Cerebellar nuclear complex (tissue), 1 donor: ENCODE data around the gene RGS9.
"Not testable (repeated sequence)": the region's sequence is repeated elsewhere in the genome, so short reads cannot be mapped to it uniquely, and the experiment has no call there.

Source experiments
- DNase-seq, 2 experiments: peaks; one replicate each; lab custom pipeline; 2025; lab: John Stamatoyannopoulos, UW

Gene RGS9

GRCh38 chr17:65137021-65137939 lies at the start of gene RGS9:
TSS of gene RGS9 (plus strand) at chr17:65137370. CDS start at chr17:65137541, 171 bp downstream.
- peak in 1 of 2 experiments; percentile 24 for DNase-seq

- no peak for DNase-seq
Observed at GRCh38 chr17:65088621-65089360, 48.4 kb upstream of the RGS9 start.

DNA sequence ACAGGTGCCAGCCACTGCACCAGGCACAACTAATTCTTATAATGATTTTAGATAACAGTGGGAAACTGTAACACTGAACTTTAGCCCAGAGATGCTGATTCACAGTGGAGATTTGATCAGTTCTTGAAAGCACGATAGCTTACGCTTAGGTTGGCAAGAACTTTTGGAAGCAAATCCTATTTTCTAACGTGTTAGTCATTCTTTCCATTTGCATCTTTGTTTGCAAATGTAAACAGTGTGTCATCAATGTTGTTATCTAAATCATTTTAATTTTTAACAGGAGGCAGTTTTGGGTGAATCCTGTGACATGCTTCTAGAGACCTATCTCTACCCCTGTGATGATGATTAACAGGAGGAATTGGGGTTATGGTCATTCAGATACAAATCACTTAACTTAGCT lies 44.9 kb upstream of the RGS9 start:
- no peak for DNase-seq

DNA sequence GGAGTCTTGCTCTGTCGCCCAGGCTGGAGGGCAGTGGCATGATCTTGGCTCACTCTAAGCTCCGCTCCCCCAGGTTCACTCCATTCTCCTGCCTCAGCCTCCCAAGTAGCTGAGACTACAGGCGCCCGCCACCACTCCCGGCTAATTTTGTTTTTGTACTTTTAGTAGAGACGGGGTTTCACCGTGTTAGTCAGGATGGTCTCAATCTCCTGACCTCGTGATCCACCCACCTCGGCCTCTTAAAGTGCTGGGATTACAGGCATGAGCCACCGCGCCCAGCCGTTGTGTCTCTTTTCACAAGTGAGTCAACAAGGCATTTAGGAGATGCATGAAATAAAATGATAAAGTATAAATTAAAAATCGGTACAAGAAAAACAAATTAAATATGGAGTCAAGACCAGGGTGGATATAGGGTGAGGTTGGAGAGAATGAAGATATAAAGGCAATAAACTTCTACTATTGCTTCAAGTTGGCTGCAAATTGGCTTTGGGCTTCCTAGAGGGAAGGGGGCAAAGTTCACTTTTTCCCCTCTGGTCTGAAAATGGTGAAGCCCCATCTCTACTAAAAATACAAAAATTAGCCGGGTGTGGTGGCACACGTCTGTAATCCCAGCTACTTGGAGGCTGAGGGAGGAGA lies 44.3 kb upstream of the RGS9 start:
- DNase-seq: not testable (repeated sequence)

DNA sequence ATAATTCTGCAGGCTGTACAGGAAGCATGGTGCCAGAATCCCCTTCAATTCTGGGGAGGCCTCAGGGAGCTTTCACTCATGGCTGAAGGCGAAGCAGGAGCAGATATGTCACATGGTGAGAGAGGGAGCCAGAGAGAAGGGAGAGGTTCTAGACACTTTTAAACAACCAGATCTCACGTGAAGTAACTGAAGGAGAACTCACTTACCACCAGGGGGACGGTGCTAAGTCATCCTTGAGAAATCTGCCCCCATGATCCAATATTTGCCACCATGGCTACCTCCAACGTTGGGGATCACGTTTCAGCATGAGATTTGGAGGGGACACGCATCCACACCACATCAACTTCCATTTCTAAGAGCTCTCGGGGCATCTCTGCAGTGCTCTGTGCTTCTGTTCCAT lies 43.2 kb upstream of the RGS9 start:
- DNase-seq: no peak

- DNase-seq: no peak
Observed at GRCh38 chr17:65095465-65095864, 41.7 kb upstream of the RGS9 start.

DNA sequence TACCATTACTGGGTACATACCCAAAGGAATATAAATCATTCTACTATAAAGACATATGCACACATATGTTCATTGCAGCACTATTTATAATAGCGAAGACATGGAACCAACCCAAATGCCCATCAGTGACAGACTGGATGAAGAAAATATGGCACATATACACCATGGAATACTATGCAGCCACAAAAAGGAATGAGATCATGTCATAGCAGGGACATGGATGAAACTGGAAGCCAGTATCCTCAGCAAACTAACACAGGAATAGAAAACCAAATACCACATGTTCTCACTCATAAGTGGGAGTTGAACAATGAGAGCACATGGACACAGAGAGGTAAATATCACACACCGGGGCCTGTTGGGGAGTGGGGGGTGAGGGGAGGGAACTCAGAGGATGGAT lies 40.8 kb upstream of the RGS9 start:
- DNase-seq: not testable (repeated sequence)

DNA sequence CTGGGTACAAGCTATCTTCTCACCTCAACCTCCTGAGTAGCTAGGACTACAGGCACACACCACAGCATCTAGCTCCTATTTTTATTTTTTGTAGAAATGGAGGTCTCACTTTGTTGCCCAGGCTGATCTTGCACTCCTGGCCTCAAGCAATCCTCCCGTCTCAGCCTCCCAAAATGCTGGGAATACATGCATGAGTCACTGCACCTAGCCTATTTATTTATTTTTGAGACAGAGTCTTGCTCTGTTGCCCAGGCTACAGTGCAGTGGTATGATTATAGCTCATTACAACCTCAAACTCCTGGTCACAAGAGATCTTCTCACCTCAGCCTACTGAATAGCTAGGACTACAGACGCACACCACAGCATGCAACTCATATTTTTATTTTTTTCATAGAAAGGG lies 40.1 kb upstream of the RGS9 start:
- no peak for DNase-seq

GRCh38 chr17:65099475-65099874 lies 37.7 kb upstream of the RGS9 start:
- no peak for DNase-seq

DNA sequence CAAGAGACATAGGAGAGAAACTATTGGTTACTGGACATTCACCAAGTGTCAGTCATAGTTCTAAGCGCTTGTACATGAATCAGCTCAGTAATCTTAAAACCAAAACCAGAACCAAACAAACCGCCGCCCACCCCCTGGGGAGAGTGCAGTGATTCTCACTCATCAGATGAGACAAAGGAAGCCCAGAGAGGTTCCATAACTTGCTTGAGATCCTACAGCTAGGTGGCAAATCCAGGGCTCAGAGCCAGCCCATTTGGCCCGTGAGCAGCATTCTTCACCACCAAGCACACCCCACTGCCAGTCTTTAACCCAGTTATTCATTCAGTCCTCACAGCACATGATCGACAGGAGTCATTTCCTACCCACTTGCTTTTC lies 37.2 kb upstream of the RGS9 start:
- no peak for DNase-seq

DNA sequence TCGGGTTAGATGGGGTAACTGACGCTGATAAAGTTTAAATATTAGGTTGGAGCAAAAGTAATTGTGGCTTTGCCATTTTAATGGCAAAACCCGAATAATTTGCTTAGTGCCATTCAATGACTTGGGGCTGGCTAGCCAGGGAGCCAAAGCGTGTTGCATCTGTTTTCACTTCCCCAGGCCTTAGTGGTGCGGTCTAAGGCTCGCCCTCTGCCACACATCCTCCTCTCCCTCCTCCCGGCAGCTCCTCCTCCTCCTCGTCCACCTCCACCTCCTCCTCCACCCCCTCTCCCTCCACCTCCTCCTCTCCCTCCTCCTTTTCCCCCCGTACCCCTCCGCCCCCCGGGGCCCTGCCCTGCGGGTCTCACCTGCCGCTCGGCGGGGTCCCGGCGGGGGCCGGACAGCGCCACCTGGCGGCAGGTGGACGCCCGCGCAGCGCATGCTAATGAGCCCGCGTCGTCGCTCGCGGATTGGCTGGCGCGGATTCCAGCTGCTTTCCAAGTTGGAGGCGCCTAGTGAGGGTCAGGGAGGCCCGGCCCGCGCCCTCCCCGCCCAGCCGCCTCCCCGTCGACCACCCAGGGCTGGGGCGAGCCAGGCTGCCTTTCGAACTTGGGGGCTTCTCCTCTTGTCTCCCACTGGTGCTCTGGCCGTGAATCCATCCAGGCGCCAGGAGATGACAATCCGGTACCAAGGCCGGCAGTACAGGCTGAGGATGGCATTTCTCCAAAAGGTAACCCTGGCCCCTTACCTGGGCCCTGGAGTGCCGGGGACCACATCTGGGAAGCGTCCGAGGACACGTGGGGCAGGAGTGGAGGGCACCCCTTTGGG lies 36.6 kb upstream of the RGS9 start:
- peak in 1 of 2 experiments; percentile 34 for DNase-seq

DNA sequence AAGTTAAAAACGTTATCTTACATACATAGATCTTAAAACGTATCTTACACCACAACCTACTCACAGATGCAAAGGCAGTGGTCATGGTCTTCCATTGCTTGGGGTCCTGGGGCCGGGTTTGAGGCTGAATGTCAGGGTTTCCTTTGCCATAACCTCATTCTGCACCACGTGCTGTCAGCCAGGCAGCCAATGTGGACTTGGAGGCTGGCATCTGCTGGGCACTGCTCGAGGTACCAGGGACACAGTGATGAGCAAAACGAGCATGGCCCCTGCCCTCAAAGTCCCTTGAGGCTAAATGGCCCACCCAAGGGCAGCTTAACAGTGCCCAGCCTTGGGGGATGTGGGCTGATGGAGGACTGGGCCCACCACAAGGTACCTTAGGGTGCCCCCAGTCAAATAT lies 35.8 kb upstream of the RGS9 start:
- no peak for DNase-seq

DNA sequence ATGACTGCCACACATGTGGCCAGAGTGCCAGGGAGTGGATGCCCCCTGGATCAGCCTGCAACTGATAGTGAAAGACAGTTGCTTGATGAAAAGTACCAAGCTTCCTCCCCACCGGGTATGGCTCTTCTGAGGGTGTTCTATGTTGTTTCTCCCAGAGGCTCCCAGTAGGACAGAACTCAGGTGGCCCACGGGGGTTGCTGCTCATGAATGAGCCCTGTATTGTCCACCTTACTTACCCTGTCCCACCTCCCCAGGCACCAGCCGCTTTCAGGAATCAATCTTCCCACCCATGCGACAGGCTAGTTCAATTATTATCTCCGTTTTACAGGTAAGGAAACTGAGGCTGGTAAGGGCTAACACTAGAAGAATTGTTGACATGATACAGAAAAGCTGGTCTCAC lies 34.9 kb upstream of the RGS9 start:
- no peak for DNase-seq

- DNase-seq: no peak
Observed at GRCh38 chr17:65102788-65103187, 34.4 kb upstream of the RGS9 start.

DNA sequence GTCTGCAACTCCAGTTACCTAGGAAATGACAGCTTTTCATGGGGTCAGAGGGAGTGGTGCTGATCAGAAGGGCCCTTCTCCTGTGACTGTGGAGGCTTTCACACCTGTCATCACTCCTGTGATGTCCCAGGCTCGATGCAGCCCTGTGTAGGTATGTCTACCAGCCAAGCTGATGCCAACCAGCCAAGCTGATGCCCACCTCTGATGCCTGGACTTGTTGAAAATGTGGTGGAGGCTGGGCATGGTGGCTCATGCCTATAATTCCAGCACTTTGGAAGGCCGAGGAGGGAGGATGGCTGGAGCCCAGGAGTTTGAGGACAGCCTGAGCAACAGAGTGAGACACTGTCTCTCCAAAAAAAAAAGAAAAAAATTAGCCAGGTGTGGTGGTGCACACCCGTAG lies 33.7 kb upstream of the RGS9 start:
- DNase-seq: no peak

- DNase-seq: no peak
Observed at GRCh38 chr17:65103896-65104295, 33.3 kb upstream of the RGS9 start.

DNA sequence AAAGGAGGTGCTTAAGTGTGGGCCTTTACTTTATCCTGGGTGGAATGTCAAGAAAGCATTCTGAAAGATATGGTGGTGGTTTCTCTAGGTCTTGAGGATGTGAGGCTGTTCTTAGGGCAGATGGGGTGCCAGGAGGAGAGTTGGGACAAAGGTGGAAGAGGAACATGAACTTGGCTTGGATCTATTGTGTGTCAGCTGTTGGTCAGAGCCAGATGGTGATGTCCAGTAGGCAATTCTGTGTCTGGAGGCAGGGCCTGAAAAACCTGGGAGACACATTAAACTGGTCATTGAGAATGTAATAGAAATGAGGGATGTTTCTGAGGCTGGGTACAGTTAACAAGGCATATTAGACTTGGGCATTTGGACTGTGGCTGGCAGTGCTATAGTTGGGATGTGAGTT lies 32.6 kb upstream of the RGS9 start:
- no peak for DNase-seq

- no peak for DNase-seq
Observed at GRCh38 chr17:65104973-65105372, 32.2 kb upstream of the RGS9 start.

DNA sequence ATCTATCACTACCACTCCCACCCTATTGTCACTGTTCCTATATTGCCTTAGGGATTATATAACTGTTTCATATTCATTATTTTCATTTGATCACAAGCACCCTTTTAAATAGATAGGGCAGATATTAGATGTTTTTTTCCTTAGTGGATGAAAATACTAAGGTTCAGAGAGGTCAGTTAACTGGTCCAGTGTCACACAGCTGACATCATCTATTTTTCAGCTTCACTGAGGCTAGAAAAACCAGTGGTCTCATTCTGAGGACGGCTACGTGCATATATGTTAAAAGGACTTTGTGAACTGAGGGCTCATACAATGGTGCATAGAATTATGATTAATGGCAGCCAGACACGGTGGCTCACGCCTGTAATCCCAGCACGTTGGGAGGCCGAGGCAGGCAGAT lies 29.0 kb upstream of the RGS9 start:
- DNase-seq: no peak

DNA sequence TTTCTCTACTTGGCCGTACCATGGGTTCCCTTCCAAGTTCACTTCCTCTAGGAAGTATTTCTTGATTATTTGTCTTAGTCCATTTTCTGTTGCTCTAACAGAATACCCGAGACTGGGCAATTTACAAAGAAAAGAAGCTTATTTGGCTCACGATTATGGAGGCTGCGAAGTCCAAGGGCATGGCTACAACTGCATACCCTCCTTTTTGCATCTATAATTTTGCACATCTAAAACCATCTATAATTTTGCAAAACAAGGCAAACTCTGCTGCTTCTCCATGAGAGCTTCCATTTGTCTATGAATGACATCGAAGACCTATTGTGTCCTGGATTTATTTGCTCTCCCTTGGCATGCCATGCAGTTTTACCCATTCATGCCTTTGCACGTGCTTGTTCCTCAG lies 27.6 kb upstream of the RGS9 start:
- DNase-seq: no peak

DNA sequence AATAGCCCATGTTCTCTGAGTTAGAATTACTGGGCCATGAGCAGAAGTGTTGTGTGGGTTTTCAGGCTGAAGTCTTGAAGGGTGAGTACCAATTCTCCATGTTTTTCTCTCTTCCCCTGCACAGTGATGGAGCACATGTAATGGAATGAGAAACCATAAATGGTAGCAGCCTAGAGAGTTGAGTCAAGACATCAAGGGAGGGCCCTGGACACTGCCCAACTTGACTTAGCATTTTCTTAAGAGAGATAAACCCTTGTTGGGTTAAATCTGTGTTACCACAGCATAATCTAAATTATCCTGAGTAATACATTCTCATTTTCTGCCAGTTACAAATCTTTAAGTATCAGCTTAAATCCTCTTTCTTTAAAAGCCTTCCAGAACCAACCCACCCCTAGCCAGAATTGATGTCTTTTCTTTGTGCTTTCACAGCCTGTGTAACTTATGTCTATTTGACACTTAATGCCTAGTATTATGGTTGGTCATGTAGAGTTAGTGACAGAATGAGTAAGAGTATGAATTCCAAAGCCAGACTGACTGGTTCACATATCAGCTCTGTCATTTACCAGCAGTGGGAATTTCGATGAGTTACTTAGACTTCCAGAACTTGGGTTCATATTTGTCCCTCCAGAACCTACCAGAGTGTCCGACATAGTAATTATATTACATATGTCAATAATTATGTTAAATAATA lies 27.0 kb upstream of the RGS9 start:
- DNase-seq: no peak
